K562 (cell line): ENCODE results near the gene SCG5. TPM values are rescaled to one million over a fixed set of nuclear protein-coding genes. Genes with fewer than 3 reads are reported as not detected.

Source experiments
- ATAC-seq: fragments of 200-7000 bp; cut with Tn5 transposase; 3 replicates; pipeline ENCODE4 v1.9.1; 2020; ENCODE audit warnings: moderate library complexity
- BruUV-seq: library from RNA; stranded (reverse); fragments of 400-500 nt; replicated peaks from 2 replicates; lab custom pipeline; 2021; lab: Mats Ljungman, UMichigan
- CTCF ChIA-PET: fragments of 300-600 bp; formaldehyde crosslinking; extraction: SDS; loops from one replicate; lab custom pipeline; 2021; ENCODE audit warnings: low intra/inter-chr PET ratio; lab: Yijun Ruan, JAX
- POLR2A ChIA-PET: fragments of 300-600, 350-650 bp; sonication (Branson Sonifier 250); formaldehyde crosslinking; extraction: SDS; loops from one replicate; lab custom pipeline; 2021; ENCODE audit warnings: antibody characterized with exemption, inconsistent platforms; lab: Yijun Ruan, JAX
- DNase-seq, 4 experiments: peaks; one replicate each; pipeline versions ENCODE4 v3.0.0 to v3.0.0-alpha.2; 2011 to 2018; ENCODE audit warnings: low spot score in 3 of 4, mixed read lengths in 3 of 4; ENCODE audit errors: extremely low read depth in 1 of 4
- FAIRE-seq: peaks from 2 replicates; lab custom pipeline; 2011; peaks lifted over from hg19 to GRCh38; lab: Jason Lieb, UNC
- H2AFZ ChIP-seq: 2 replicates; pipeline ENCODE4 v1.6.0; 2011; ENCODE audit warnings: low read depth, low read length, control low read depth, inconsistent platforms
- H3K27ac ChIP-seq: fragments of 200-600 bp; 3 replicates; pipeline ENCODE4 v1.8.0; 2011; ENCODE audit warnings: low read depth, mild to moderate bottlenecking, control low read depth, inconsistent platforms, low read length, moderate library complexity, mixed read lengths; ENCODE audit errors: extremely low read depth
- H3K27me3 ChIP-seq, 2 experiments: fragments of 300-600 bp in 1 of 2; 2 replicates in 1 of 2; 3 replicates in 1 of 2; pipeline versions ENCODE4 v1.6.0 to v1.8.0; 2011; ENCODE audit warnings: inconsistent platforms in 2 of 2, low read length in 2 of 2, mild to moderate bottlenecking in 1 of 2, mixed read lengths in 1 of 2, moderate library complexity in 1 of 2; ENCODE audit not compliant: control insufficient read depth in 2 of 2, insufficient read depth in 2 of 2
- H3K36me3 ChIP-seq: fragments of 300-600 bp; 3 replicates; pipeline ENCODE4 v1.8.0; 2011; ENCODE audit warnings: mild to moderate bottlenecking, low read length, inconsistent platforms; ENCODE audit not compliant: control insufficient read depth, insufficient read depth
- H3K4me1 ChIP-seq, 2 experiments: fragments of 200-600 bp in 1 of 2; replicated peaks in 1 of 2; 2 replicates in 1 of 2; 3 replicates in 1 of 2; pipeline versions ENCODE4 v1.5.1 to v1.8.0; 2011; ENCODE audit warnings: inconsistent platforms in 2 of 2, low read length in 2 of 2, mild to moderate bottlenecking in 1 of 2, mixed read lengths in 1 of 2, moderate library complexity in 1 of 2; ENCODE audit not compliant: control insufficient read depth in 2 of 2, insufficient read depth in 2 of 2
- H3K4me2 ChIP-seq: 2 replicates; pipeline ENCODE4 v1.6.1; 2011; ENCODE audit warnings: low read length, control low read depth, inconsistent platforms, mixed read lengths; ENCODE audit not compliant: insufficient read depth
- H3K4me3 ChIP-seq: fragments of 200-600 bp; sonication (generic), shearing (Covaris generic); 2 replicates; pipeline ENCODE4 v1.5.1; 2016; ENCODE audit warnings: control low read depth, inconsistent platforms
- H3K79me2 ChIP-seq: fragments of 200-600 bp; 3 replicates; pipeline ENCODE4 v1.8.0; 2011; ENCODE audit warnings: low read length, inconsistent platforms; ENCODE audit not compliant: control insufficient read depth, insufficient read depth
- H3K9ac ChIP-seq, 2 experiments: 2 replicates each; pipeline versions ENCODE4 v1.6.0 to v1.6.1; 2011; ENCODE audit warnings: low read depth in 2 of 2, low read length in 2 of 2, control low read depth in 1 of 2, inconsistent platforms in 1 of 2, mild to moderate bottlenecking in 1 of 2, mixed read lengths in 1 of 2; ENCODE audit not compliant: insufficient read depth in 1 of 2
- H3K9me1 ChIP-seq: one replicate; pipeline ENCODE4 v1.6.0; 2011; ENCODE audit warnings: inconsistent platforms, mild to moderate bottlenecking, low read length, moderate library complexity; ENCODE audit not compliant: control insufficient read depth, insufficient read depth
- H3K9me3 ChIP-seq: replicated peaks from 2 replicates; pipeline ENCODE4 v1.5.1; 2011; ENCODE audit warnings: low read depth, low read length, inconsistent platforms; ENCODE audit not compliant: control insufficient read depth, insufficient read depth
- H4K20me1 ChIP-seq: replicated peaks from 2 replicates; pipeline ENCODE4 v1.6.1; 2011; ENCODE audit warnings: low read length, inconsistent platforms, mixed read lengths; ENCODE audit not compliant: control insufficient read depth, insufficient read depth
- HDAC3 ChIP-seq: fragments of 450-650 bp; IDR thresholded peaks from 2 replicates; pipeline ENCODE4 v1.6.1; 2018; ENCODE audit warnings: borderline replicate concordance, mild to moderate bottlenecking, moderate library complexity; ENCODE audit not compliant: partially characterized antibody
- HMGN3 ChIP-seq: IDR thresholded peaks from 2 replicates; pipeline ENCODE4 v1.6.1; 2011; ENCODE audit warnings: borderline replicate concordance, low read depth, mild to moderate bottlenecking, mixed read lengths, low read length; ENCODE audit not compliant: insufficient read length; ENCODE audit errors: extremely low read depth
- SPI1 ChIP-seq: IDR thresholded peaks from 2 replicates; pipeline ENCODE4 v1.6.1; 2011; ENCODE audit warnings: low read depth, low read length, control low read depth, borderline replicate concordance
- TBL1XR1 ChIP-seq, 2 experiments: IDR thresholded peaks; 2 replicates each; pipeline ENCODE4 v1.6.1; 2012; ENCODE audit warnings: improper control_type of control experiment in 2 of 2, low read length in 2 of 2, mild to moderate bottlenecking in 1 of 2
- YBX1 ChIP-seq: fragments of 450-650 bp; IDR thresholded peaks from 2 replicates; pipeline ENCODE4 v1.7.1; 2016; ENCODE audit warnings: mild to moderate bottlenecking
- ZNF184 ChIP-seq: sonication (generic); formaldehyde crosslinking; IDR thresholded peaks from 2 replicates; pipeline ENCODE4 v1.5.0; 2020; ENCODE audit warnings: missing genetic modification reagents
- WGBS: fragments of 100-300 bp; shearing (Covaris generic); methylation state at CpG from one replicate; pipeline ENCODE4 v1.1.6; 2016; ENCODE audit warnings: low coverage, mixed read lengths; ENCODE audit not compliant: insufficient coverage; ENCODE audit errors: missing lambda C conversion rate; 5-methylcytosine and 5-hydroxymethylcytosine counted together
- in situ Hi-C: fragments of 300-500 bp; cut with MboI; formaldehyde crosslinking; loops from 4 replicates; pipeline ENCODE4 v1.15.0; 2018; ENCODE audit warnings: inconsistent platforms, mixed read lengths
- intact Hi-C: fragments of 100-400 bp; cut with micrococcal nuclease; formaldehyde crosslinking; loops from 2 replicates; pipeline ENCODE4 v1.14.2; 2022
- polyA plus RNA-seq, 8 experiments: library from polyadenylated mRNA; depleted of rRNA in 4 of 8; stranded (reverse) in 5 of 8; unstranded in 3 of 8; fragments of >200 nt; fragmentation: Nextera tagmentation in 2 of 8; fragmentation: Illumina TruSeq in 1 of 8; extraction: Ambion mirVana in 2 of 8; extraction: Trizol in 1 of 8; gene quantifications; 2 replicates each; pipeline versions ENCODE4 v1.2.1 to v1.2.3, GENCODE V29; 2011 to 2014; ENCODE audit warnings: inconsistent platforms in 1 of 8, missing spikeins in 1 of 8
- total RNA-seq, 7 experiments: library from RNA; depleted of rRNA in 6 of 7; stranded (reverse); fragments of >200 nt in 6 of 7; fragmentation: Illumina TruSeq in 2 of 7; extraction: Trizol in 2 of 7; gene quantifications; 2 replicates each; pipeline versions ENCODE4 v1.2.1 to v1.2.3, GENCODE V29; 2011 to 2021; ENCODE audit warnings: low replicate concordance in 1 of 7

The SCG5 gene
- total and polyA plus RNA-seq, 9 of the 15 experiments (the other 6 are each of a cell fraction or from before 2014, with no cell fraction given): 0.06 to 0.76 (median 0.28) TPM; not detected in 2

DNA sequence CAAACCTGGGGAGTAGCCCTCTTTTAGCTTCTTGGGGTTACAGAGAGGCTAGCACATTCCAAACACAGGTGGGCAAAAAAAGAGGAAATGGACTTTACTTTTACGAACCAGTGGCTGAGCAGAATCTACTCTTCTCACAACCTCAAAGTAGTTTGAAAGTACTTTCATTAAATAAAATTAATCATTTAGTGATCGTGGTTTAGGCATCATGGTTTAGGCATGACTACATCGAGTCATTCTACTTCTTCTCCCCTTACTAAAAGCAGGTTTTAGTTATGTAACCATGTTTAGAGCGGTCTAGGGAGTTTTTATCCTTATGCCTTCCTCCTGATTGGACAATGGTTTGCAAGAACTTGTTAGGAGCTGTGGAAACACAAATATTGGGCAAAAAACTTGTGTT lies 73.8 kb downstream of the SCG5 start:
- no TSS peak for BruUV-seq
- TF ChIP-seq SPI1 (0 out of 2 replicates have a peak, but pooled peaks have one; percentile 9), HMGN3 (no peak)
- intact Hi-C loops (no loop called here), in situ Hi-C loops (no loop called here)
- H3K79me2 ChIP-seq: no peaks in the 10 kb centered on the region
- H3K27ac ChIP-seq: no peak overlapping the region
- no peak for ATAC-seq
- FAIRE-seq: no peak
- no peak overlapping the region for H3K4me2 ChIP-seq
- no peak overlapping the region for H2AFZ ChIP-seq
- ChIA-PET CTCF (no interaction called here), POLR2A (no interaction called here)
- no peak for DNase-seq
- H4K20me1 ChIP-seq: no peaks in the 10 kb centered on the region
- H3K4me1 ChIP-seq: peaks cover 0 to 13% of the 10 kb centered on the region in 2 experiments; a peak in 2 of 5 replicates
- H3K27me3 ChIP-seq: peaks cover 3 to 14% of the 10 kb centered on the region in 2 experiments; a peak in 3 of 5 replicates
- no peak overlapping the region for H3K4me3 ChIP-seq
- WGBS: 1% methylated on average over 4 of the region's 4 CpGs
- no peak overlapping the region for H3K9ac ChIP-seq
- no peaks in the 10 kb centered on the region for H3K9me3 ChIP-seq
- no peaks in the 10 kb centered on the region for H3K36me3 ChIP-seq
- H3K9me1 ChIP-seq: no peaks in the 10 kb centered on the region

DNA sequence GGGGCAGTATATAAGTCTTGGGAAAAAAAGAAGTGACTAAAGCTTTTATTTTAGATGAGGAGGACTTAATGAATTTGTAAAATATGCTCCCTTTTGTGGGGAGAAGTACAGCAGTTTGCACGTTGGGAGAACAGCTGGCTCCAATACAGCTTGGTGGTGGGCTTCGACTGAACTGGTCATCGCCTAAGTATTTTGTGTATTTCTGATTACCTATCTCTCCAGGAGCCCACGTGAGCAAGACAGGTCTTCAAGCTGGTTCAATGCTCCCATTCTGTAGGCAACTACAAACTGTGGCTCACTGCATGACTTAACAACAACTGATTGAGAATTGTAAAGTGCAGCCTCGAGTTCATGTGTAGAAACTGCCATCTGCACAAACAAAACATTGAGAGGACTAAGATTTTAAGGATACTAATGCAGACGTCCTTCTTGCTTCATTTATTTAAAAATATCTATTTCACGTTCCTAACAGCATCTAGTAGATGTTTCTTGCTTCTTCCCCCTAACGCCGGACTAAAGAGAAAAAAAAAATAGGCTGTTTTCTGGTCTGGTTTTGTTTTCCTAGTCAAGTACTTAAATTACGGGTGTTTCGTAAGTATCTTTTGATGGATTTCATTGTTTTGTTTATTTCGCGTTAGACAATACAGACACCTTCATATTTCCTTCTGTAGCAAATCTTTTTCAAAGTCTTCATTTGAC lies 74.9 kb downstream of the SCG5 start:
- CTCF ChIA-PET: no interaction called here
- Histone ChIP-seq H3K36me3 (no peaks in the 10 kb centered on the region), H4K20me1 (no peaks in the 10 kb centered on the region), H3K9me1 (no peaks in the 10 kb centered on the region), H3K4me1 (peaks cover 0 to 13% of the 10 kb centered on the region in 2 experiments; a peak in 2 of 5 replicates), H3K79me2 (no peaks in the 10 kb centered on the region), H3K4me2 (no peak overlapping the region), H3K9me3 (no peaks in the 10 kb centered on the region), H3K27me3 (peaks cover 10 to 17% of the 10 kb centered on the region in 2 experiments; a peak in 3 of 5 replicates), H2AFZ (no peak overlapping the region), H3K4me3 (no peak overlapping the region), H3K27ac (no peak overlapping the region)
- intact Hi-C loops: no loop called here
- POLR2A ChIA-PET: no interaction called here
- in situ Hi-C loops: no loop called here
- FAIRE-seq: no peak
- TF ChIP-seq HDAC3: no peak
- no peak for TF ChIP-seq TBL1XR1 (IDR thresholded peaks at IDR 0.05; ENCODE audit: low read length in 2 of 2)
- TF ChIP-seq YBX1: no peak
- TF ChIP-seq ZNF184 (CRISPR knock-in tag): no peak
- TF ChIP-seq, all 486 proteins: peak for 0
- no peak for DNase-seq
- BruUV-seq: no TSS peak
- 3% methylated on average over 13 of the region's 13 CpGs for WGBS
- H3K9ac ChIP-seq: no peak overlapping the region
- ATAC-seq: no peak
